Hematopoietic multipotent progenitor cell treated with erythropoietin and hydrocortisone succinate and interleukin-3 and kit ligand, for 8 days (in vitro differentiated cells): ENCODE measurements around the gene TNNI3K.

Source experiments
- DNase-seq: peaks from one replicate; pipeline ENCODE4 v3.0.0-alpha.2; 2015

Gene TNNI3K

GRCh38 chr1:74316302-74316701 is 81.1 kb downstream of the TNNI3K start:
- DNase-seq = no peak

- DNase-seq = no peak
These were observed 82.5 kb downstream of the TNNI3K start for GRCh38 chr1:74317663-74318062.

DNA sequence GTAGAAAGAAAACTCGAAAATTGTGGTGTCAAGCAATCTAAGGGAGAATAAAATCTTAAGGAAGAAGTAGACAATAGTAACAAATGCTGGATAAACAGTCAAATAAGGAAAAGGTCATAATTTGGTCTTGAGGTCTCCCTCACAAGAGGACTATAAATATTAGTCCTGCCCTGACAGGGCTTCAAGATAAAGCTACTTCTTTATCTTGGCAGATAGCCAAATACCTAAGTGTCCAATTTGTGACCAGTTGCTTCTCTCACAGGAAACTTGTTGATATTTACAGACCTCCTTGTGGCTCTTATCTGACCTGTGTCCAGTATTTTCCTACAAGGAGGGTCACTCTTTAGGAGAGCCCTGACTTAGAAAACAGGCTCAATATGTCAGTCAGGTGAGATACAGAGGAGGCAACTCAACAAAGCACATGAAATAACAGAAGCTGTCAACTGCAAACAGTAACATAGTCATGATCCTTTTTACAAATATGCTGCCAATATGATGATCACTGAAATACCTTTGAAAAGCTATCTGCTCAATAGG is 88.8 kb downstream of the TNNI3K start:
- no peak for DNase-seq

- DNase-seq = no peak
These were observed 89.7 kb downstream of the TNNI3K start for GRCh38 chr1:74324684-74325448.

DNA sequence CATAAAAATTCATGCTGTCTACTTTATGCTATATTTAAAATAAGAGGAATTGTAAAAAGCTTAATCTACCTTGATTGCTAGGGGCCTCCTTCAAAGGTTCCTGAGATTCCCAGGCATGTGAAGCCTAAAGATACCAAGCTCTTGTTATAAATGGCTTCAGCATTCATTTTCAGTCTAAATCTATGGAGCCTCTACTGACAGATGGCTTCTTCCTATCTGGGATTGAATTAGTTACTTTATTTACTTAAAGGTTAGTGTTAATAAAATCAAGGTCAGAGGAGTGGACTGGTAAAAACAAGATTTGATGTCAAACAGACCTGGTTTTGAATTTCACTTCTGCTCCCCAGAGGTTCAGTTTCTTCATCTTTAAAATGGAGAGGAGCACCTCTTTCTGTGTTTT is 93.7 kb downstream of the TNNI3K start:
- DNase-seq = no peak

DNA sequence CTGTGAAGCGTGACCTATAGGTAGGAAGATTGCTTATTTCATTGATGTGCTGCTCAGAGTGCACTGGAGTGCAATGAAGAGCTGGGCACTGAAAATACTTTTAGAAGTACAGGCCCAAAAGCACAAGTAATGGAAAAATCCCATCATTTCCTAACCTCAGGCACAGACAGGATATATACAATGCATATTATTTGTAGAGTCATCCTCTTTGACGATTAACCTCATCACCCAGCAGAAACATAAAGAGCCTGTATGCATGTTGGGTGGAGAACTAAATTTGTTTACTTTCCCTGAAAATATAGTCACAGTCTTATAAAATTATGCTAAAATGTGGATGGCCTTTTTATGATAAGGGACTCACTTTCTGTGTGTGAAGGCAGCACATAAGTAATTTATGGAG is 98.1 kb downstream of the TNNI3K start:
- DNase-seq = no peak

GRCh38 chr1:74334147-74334546 is 99.0 kb downstream of the TNNI3K start:
- no peak for DNase-seq

DNA sequence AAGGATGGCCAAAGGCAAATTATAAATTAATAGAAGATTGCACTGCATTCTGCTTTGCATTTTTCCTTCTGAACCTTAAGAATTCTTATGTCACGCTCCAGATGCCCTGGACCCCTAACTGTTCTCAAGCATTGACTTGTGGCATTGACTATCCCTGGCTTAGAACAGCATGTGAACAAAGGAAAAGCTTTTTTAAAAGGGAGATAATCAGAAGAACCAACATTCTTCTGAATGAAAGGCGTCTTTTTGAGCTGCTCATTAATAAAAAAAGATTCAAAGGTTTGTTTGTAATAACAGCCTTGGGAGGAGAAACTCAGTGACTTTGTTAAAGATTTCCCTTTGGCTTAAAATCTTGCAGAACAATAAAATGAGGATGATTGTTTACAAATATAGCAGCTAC is 105.5 kb downstream of the TNNI3K start:
- DNase-seq = no peak

- DNase-seq = no peak
These were observed 106.6 kb downstream of the TNNI3K start for GRCh38 chr1:74341702-74342339.

- no peak for DNase-seq
These were observed 108.0 kb downstream of the TNNI3K start for GRCh38 chr1:74343216-74343615.

DNA sequence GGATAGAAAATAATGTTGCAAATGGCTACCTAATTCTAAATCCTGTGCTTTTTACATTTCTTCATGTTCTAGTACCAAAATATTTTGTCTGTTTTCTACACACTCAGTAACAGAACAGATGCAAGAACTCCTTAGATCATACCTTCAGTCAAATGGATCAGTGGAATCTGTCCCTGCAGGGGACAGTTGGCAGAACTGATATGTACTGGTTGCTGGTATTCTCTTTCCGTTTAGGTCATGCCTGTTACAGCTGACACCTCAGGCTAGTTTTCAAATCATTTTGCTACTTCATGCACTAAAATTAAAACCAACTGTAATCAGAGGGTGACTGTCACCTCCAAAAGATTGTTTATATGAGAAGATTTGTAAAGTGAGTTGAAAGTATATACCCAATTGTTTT is 109.2 kb downstream of the TNNI3K start:
- no peak for DNase-seq

DNA sequence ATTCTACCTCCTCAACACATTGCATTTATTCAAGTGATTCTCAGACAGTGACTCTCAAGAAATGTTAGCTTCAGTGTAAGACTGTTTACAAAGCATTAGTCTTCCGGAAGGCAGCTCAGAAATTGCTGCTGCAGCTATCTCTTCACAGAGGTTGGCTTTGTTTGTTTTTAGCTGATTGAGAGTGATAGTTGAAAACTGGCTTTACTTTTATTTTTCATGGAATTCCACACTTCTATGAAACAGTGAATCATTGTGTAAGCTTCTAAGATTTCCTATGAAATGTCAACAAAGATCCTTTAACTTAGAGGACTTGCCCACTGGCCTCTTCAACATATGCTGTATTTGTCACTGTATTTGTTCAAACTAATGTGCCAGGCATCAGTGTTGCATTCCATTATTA is 121.3 kb downstream of the TNNI3K start:
- no peak for DNase-seq

DNA sequence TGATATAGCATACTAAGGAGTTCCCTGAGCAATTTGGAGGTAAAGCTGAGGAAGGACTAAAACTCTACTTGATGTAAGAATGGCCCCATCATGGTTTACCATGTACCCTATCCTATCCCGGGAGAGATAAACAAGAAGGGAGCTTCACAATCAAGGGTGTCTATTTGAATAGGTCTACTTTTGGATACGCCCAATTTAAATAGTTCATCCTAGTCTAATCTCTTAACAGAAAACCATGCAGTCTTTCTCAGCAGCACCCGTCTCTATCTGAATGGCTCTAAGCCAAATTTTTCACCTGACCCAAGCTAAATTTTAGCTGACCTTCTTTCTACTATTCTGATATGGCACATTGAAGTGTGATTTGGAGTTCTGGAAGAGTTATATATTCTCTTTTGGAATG is 122.0 kb downstream of the TNNI3K start:
- DNase-seq = no peak

GRCh38 chr1:74357756-74358155 is 122.6 kb downstream of the TNNI3K start:
- no peak for DNase-seq

DNA sequence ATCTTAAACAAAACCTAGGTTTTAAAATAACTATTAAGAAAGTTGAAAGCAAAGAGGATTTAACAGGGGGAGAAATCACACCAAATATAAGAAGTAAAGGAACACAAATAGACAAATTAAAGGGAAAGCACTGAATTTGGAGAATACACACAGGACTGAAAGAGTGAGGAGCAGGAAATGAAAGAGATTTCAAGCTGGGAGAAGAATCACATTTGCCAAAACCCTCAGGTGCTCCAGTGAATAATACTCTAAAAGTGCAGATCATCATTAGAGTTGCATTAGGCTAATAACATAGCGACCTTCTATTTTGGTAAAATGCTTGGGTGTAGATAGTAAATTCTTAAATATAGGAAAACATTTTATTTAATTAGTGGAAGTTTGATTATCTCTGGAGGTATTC is 127.5 kb downstream of the TNNI3K start:
- no peak for DNase-seq

DNA sequence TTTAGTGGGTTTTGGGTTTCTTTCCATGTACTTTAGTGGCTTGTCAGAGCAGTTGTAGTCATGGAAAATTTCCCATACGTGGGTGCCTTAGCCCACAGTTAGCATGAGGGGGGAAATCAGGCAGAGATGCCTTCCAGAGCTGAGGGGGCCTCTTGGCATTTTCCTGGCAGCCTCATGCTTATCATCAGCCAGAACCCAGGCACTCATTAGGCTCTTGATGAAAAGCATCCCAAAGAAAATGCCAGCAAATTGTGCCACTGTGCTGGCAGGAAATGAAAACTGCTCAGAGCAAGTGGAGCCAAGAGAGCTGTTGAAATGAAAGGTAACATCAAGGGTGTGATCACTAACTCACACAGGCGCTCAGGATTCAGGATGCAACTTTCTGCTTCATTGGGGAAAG is 128.0 kb downstream of the TNNI3K start:
- no peak for DNase-seq

DNA sequence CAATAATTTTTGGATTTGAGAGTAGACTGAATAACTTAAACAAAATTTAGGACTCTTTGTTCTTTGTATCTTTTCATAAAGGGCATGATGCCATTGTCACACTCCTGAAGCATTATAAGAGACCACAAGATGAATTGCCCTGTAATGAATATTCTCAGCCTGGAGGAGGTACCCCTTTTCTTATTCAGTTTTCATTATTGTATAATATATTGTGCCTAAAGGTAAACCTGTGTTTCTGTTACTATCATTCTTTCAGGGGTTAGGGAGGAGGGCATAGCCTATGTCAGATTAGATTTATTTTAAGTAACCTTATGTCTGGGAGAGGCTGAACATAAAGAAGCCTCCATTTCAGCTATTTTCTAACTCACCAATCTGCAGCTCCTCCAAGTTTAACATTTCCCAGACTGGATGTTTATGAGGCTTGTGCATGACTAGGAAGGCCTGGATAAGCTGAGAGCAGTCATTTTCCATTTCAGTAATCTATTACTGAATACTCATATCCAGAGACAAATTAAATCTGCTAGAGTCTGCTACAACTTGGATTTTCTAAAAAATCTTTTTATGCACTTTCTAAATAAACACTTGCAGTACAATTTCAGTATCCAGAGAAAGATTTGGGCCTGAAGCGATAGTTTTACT is 132.1 kb downstream of the TNNI3K start:
- no peak for DNase-seq

GRCh38 chr1:74368335-74368734 is 133.1 kb downstream of the TNNI3K start:
- DNase-seq = no peak

DNA sequence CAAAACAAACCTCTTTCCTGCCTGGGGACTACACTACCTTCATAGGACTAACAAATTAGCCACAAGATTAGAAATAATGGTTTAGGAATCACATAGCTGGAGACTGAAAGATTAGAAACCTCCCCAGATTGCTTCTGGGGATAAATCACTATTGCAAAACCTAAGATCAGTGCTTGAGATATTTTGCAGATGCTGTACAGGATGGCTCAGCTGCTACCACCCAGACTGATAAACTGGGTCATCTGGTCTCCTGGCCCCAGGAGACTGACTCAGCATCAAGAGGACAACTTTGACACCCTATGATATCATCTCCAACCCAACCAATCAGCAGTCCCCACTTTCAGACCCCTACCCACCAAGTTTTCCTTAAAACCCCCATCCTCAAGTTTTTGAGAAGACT is 140.2 kb downstream of the TNNI3K start:
- DNase-seq = no peak

DNA sequence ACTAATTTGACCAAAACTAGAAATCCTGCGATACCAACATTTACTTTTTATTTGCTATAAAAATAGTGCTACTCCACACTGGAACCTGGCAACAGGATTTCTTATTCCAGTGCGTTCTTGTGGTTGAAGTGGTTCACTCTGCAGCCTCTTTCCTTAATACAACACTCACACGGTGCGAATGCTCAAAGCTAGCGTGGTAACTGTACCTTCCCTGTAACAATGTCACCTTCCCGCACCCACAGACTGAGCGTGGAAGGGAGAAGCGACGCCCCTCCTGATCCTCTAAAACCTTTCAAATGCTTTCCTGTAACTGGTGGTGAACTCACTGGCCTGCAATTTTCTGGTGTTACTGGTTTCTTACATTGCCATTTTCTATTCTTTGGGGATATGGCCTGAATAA is 145.1 kb downstream of the TNNI3K start:
- DNase-seq = no peak

DNA sequence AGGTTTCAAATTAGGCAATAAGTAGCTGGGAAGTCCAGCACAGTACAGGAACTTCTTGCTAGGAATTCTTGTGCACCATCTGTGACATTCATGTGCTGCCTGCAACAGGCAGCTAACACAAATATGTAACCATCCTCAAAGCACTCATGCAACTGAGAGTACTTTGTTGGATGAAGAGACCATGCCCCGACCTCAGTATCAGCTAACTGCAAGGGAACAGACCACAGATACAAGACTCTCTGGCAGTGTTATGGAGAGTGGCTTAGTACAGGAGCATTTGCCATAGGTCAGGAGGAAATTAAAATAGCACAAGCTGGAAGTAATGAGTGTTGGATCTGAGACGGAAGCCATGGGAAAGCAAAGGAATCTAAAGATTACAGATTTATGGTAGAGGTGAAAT is 153.7 kb downstream of the TNNI3K start:
- no peak for DNase-seq

GRCh38 chr1:74392186-74392585 is 157.0 kb downstream of the TNNI3K start:
- DNase-seq = no peak

GRCh38 chr1:74392840-74393239 is 157.7 kb downstream of the TNNI3K start:
- no peak for DNase-seq

GRCh38 chr1:74395571-74395970 is 160.4 kb downstream of the TNNI3K start:
- DNase-seq = no peak
